ENCODE results near the gene SPATS2L.

DNA sequence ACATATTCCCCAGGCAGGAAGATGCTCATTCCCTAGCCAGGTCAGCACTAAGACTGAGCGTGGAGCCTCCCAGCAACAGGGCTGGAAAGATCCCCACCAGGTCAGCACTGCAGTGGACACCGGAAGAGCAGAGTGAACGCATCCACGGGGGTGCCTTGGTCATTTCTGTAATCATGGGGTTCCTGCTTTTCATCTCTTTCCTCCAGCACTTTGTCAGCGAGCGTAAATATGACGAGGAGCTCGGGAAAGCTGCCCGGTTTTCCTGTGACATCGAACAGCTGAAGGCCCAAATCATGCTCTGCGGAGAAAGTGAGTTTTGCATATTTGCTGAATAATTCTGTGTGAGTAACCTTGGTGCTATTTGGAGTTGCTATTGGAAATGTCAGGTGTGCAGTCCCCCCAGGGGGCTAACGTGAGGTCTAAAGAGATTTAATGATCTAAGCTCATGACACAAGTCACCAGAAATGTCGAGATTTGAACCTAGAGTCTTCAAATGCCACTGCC is 163.3 kb downstream of the SPATS2L start:
- TF ChIP-seq POLR2A (IDR thresholded peaks at IDR 0.05; ENCODE audit: low read depth, low read length), result no peak
- TF ChIP-seq TAF1 (IDR thresholded peaks at IDR 0.05; ENCODE audit: borderline replicate concordance, low read depth, low read length), result no peak

Data from GM12892 (cell line).